Retinal pigment epithelial cell (primary cell): ENCODE data around the gene TNK1.
A peak's percentile ranks its signal among the peaks of the same experiment; 100 is the strongest.

Experiments
- DNase-seq: peaks from one replicate; pipeline ENCODE4 v3.0.0-alpha.2; 2010; ENCODE audit warnings: low read depth
- H3K4me3 ChIP-seq: 2 replicates; pipeline ENCODE4 v1.5.1; 2011; ENCODE audit warnings: mild to moderate bottlenecking, low read length, control low read depth, moderate library complexity
- TF ChIP-seq, protein P1 (sequence below): conservative IDR thresholded peaks from 2 replicates; pipeline ENCODE4 v1.5.1; 2011; ENCODE audit warnings: low read depth, low read length, control low read depth, inconsistent platforms

The TNK1 gene

DNA sequence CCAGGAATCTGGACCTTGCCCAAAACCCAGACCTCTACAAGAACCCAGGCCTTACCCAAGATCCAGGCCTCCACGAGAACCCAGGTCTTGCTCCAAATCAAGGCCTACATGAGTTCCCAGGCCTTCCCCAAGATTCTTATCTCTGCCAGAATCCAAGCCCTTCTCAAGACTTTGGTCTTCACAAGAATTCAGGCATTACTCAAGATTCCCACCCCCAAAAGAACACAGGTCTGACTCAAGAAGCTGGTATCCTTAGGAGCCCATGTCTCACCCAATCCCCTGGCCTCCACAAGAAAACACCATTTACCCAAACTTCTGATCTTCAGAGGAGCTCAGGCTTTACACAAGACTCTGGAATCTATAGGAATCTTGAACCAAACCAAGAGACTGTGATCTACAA is 50.3 kb downstream of the TNK1 start:
- TF ChIP-seq, protein P1, sequence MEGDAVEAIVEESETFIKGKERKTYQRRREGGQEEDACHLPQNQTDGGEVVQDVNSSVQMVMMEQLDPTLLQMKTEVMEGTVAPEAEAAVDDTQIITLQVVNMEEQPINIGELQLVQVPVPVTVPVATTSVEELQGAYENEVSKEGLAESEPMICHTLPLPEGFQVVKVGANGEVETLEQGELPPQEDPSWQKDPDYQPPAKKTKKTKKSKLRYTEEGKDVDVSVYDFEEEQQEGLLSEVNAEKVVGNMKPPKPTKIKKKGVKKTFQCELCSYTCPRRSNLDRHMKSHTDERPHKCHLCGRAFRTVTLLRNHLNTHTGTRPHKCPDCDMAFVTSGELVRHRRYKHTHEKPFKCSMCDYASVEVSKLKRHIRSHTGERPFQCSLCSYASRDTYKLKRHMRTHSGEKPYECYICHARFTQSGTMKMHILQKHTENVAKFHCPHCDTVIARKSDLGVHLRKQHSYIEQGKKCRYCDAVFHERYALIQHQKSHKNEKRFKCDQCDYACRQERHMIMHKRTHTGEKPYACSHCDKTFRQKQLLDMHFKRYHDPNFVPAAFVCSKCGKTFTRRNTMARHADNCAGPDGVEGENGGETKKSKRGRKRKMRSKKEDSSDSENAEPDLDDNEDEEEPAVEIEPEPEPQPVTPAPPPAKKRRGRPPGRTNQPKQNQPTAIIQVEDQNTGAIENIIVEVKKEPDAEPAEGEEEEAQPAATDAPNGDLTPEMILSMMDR = no peak
- DNase-seq = no peak
- H3K4me3 ChIP-seq = no peak overlapping the region

DNA sequence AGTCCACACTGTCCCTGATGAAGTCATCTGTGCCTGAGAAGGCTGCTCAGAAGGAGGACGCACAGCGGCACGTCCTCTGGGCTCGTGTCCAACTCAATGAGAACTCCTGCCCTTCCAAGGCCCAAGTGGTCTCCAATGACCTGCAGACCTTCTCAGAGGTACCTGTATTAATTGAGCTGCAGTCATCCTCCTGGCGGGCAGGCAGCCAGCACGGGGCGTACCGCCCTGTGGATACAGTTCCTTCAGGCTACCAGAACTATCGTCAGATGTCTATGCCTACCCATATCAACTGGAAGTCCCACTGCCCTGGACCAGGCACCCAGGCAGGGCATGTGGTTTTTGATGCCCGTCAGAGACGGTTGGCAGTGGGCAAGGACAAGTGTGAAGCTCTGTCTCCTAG is 51.4 kb downstream of the TNK1 start:
- no peak for DNase-seq
- TF ChIP-seq, protein P1 = no peak
- H3K4me3 ChIP-seq = no peak overlapping the region

DNA sequence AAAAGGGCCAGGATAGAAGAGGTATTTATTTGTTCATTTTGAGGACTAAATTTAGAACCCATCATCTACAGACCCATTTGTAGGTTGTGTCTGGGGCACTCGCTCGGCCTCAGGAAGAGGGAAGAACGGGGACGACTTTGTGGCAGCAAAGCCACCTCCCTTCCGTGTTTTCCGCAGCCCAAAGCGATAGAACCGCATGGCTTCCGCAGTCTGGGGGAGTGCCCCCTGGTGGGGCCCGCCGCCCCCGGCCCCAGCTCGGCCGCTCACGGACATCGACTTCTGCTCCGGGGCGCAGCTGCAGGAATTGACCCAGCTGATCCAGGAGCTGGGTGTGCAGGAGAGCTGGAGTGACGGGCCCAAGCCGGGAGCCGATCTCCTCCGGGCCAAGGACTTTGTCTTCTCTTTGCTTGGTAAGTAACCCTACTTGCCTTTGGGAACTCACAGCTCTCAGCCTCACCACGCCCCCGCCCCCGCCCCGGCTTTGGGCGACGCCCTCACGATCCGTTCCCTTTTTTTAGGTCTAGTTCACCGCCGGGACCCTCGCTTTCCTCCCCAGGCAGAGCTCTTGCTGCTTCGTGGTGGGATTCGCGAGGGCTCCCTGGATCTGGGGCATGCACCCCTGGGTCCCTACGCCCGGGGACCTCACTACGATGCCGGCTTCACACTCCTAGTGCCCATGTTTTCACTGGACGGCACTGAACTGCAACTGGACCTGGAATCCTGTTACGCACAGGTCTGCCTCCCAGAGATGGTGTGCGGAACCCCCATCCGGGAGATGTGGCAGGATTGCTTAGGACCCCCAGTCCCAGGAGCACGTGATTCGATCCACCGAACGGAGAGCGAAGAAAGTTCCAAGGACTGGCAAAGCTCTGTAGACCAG is 55.0 kb downstream of the TNK1 start:
- TF ChIP-seq, protein P1 = peak; percentile 23

DNA sequence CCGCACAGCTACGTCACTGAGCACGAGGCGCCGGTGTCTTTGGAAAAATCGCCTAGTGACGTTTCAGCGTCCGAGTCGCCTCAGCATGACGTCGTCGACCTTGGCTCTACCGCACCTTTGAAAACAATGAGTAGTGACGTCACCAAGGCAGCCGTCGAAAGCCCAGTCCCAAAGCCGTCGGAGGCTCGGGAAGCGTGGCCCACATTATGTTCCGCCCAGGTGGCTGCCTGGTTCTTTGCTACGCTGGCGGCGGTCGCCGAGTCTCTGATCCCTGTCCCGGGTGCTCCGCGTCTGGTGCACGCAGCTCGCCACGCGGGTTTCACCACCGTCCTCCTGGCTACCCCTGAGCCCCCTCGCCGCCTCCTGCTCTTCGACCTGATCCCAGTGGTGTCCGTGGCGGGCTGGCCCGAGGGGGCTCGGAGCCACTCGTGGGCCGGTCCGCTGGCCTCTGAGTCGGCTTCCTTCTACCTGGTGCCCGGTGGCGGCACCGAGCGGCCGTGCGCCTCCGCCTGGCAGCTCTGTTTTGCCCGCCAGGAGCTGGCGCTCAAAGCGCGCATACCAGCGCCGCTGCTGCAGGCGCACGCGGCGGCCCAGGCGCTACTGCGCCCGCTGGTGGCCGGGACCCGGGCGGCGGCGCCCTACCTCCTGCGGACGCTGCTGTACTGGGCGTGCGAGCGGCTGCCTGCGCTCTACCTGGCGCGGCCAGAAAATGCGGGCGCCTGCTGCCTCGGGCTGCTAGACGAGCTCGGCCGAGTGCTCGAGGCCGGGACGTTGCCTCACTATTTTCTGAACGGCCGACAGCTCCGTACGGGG is 55.9 kb downstream of the TNK1 start:
- peak; percentile 65 for DNase-seq
- H3K4me3 ChIP-seq = peak overlapping the region; percentile 70
- TF ChIP-seq, protein P1 = peak; percentile 68

More for the DNA sequence above, 55.0 kb downstream of the TNK1 start:
- peak overlapping the region; percentile 70 for H3K4me3 ChIP-seq
- DNase-seq = no peak

DNA sequence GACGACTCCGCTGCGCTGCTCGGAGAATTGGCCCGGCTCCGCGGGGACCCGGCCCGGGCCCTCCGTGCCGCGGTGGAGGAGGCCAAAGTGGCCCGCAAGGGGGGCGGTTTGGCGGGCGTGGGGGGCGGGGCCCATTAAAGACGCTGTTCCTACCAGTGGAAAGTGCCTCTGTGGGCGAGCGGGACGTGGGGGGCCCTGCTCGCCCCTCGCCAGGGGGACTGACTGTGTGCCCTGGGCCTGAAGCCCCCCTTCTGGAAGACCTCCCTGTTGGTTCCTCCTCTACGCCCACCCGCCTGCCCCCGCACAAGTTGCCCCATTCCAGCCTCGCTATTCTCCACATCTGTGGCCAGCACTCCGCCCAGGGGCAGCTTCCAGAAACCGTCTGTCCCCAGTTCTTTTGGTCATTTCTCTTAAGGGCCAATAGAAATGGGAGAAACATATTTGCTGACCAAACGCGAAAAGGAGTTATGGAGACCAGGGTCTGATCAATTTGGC is 56.5 kb downstream of the TNK1 start:
- H3K4me3 ChIP-seq = peak overlapping the region; percentile 52
- no peak for DNase-seq
- TF ChIP-seq, protein P1 = no peak

DNA sequence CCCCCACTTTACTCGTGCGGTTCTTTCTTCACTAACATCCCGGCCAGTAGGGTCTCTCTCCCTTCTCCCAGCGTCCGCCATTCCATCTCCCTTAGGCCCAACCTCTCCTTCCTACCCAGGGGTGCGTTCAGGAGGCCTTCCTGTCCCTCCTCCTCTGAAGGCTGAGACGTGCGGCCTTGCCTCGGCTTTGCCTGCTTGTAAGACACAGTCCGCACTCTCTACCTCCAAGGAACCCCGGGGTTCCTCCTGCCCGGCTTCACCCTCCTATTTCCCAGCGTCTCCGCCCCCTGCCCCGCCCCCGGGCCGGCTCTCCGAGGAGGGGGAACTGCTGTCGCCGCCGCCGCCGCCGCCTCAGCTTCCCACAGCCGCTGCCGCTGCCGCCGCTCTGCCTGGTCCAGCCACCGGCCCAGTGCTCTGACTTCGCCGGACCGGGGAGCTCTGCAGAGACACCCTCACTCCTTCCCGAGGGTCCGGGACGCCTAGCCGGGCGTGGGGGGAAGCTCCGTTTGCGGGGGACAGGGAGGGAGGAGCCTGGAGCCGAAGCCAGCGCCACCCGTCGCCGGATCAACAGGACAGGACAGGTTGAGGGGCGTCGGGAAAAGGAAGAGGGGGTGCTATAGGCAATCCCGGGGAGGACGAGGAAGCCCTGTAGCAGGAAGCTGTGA is 57.2 kb downstream of the TNK1 start:
- no peak for DNase-seq
- peak overlapping the region; percentile 52 for H3K4me3 ChIP-seq
- TF ChIP-seq, protein P1 = no peak
